ENCODE data around the gene NHERF1. TPM values are rescaled to one million over a fixed set of nuclear protein-coding genes. Genes with fewer than 3 reads are reported as not detected.

Gene NHERF1
- total RNA-seq, 6 experiments from 2014 or later = 15.7 to 18.9 (median 17.5) TPM

GRCh38 chr17:74720506-74720905 is 27.9 kb upstream of the NHERF1 start:
- Mint-ChIP-seq H3K9me3 (no peaks in the 10 kb centered on the region), H3K36me3 (ENCODE audit: low read depth) (no peaks in the 10 kb centered on the region), H3K27ac (no peak overlapping the region), H3K4me1 (ENCODE audit: low read depth) (no peaks in the 10 kb centered on the region), H3K4me3 (no peak overlapping the region), H3K27me3 (ENCODE audit: insufficient read depth) (peaks cover 18% of the 10 kb centered on the region)
- TF ChIP-seq CTCF (IDR thresholded peaks at IDR 0.05) = no peak
- DNase-seq = no peak

DNA sequence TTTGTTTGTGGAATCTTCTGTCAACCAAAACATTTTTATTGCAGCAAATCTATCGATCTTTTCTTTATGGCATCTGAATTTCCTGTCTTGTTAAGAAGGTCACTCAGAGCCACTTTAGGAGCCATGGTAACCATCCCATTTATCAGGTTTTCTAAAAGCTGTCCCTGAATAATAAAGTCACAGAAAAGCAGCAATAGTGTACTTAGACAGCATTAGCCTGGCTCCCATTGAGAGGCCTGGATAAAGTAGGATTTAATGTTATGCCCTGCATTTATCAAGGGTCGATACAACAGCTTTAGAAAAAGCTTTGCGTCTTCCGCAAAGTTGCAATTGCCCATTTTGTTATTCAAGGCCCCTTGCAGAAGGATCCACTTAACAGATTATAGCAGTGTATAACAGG is 25.6 kb upstream of the NHERF1 start:
- Mint-ChIP-seq H3K4me3 (no peak overlapping the region), H3K9me3 (no peaks in the 10 kb centered on the region), H3K27me3 (ENCODE audit: insufficient read depth) (peaks cover 15% of the 10 kb centered on the region), H3K27ac (no peak overlapping the region), H3K36me3 (ENCODE audit: low read depth) (no peaks in the 10 kb centered on the region), H3K4me1 (ENCODE audit: low read depth) (no peaks in the 10 kb centered on the region)
- no peak for TF ChIP-seq CTCF (IDR thresholded peaks at IDR 0.05)
- DNase-seq = no peak

GRCh38 chr17:74723891-74724290 is 24.5 kb upstream of the NHERF1 start:
- DNase-seq = no peak
- Mint-ChIP-seq H3K36me3 (ENCODE audit: low read depth) (no peaks in the 10 kb centered on the region), H3K9me3 (no peaks in the 10 kb centered on the region), H3K4me3 (no peak overlapping the region), H3K27me3 (ENCODE audit: insufficient read depth) (peaks cover 15% of the 10 kb centered on the region), H3K4me1 (ENCODE audit: low read depth) (no peaks in the 10 kb centered on the region), H3K27ac (no peak overlapping the region)
- TF ChIP-seq CTCF (IDR thresholded peaks at IDR 0.05) = no peak

GRCh38 chr17:74725111-74725510 is 23.3 kb upstream of the NHERF1 start:
- no peaks in the 10 kb centered on the region for H3K9me3 Mint-ChIP-seq
- no peak for DNase-seq
- TF ChIP-seq CTCF (IDR thresholded peaks at IDR 0.05) = no peak
- H3K27me3 Mint-ChIP-seq (ENCODE audit: insufficient read depth) = peaks cover 12% of the 10 kb centered on the region
- no peak overlapping the region for H3K4me3 Mint-ChIP-seq
- H3K4me1 Mint-ChIP-seq (ENCODE audit: low read depth) = no peaks in the 10 kb centered on the region
- no peak overlapping the region for H3K27ac Mint-ChIP-seq
- H3K36me3 Mint-ChIP-seq (ENCODE audit: low read depth) = no peaks in the 10 kb centered on the region

GRCh38 chr17:74728033-74728701 is 20.3 kb upstream of the NHERF1 start:
- TF ChIP-seq CTCF (IDR thresholded peaks at IDR 0.05) = no peak

More at GRCh38 chr17:74728033-74728701, 20.3 kb upstream of the NHERF1 start:
- DNase-seq = no peak
- Mint-ChIP-seq H3K4me3 (no peak overlapping the region), H3K27ac (no peak overlapping the region), H3K9me3 (no peaks in the 10 kb centered on the region), H3K4me1 (ENCODE audit: low read depth) (no peaks in the 10 kb centered on the region), H3K27me3 (ENCODE audit: insufficient read depth) (peaks cover 7% of the 10 kb centered on the region), H3K36me3 (ENCODE audit: low read depth) (no peaks in the 10 kb centered on the region)

All from HFFc6 (cell line).